Suppressor macrophage (primary cell): ENCODE data around the gene TXNDC11.
"Not testable (repeated sequence)": the region's sequence is repeated elsewhere in the genome, so short reads cannot be mapped to it uniquely, and the experiment has no call there.

Source experiments
- DNase-seq, 4 experiments: peaks; one replicate each; pipeline ENCODE4 v3.0.0-alpha.2; 2020 to 2022
- total RNA-seq, 17 experiments: gene quantifications; one replicate each; lab custom pipeline; 2026; ENCODE audit warnings: mixed read lengths in 6 of 17, inconsistent platforms in 3 of 17; lab: John Stamatoyannopoulos, UW

TXNDC11 gene
- 56.7 to 101 (median 85.8) reads per million in 17 experiments for total RNA-seq

DNA sequence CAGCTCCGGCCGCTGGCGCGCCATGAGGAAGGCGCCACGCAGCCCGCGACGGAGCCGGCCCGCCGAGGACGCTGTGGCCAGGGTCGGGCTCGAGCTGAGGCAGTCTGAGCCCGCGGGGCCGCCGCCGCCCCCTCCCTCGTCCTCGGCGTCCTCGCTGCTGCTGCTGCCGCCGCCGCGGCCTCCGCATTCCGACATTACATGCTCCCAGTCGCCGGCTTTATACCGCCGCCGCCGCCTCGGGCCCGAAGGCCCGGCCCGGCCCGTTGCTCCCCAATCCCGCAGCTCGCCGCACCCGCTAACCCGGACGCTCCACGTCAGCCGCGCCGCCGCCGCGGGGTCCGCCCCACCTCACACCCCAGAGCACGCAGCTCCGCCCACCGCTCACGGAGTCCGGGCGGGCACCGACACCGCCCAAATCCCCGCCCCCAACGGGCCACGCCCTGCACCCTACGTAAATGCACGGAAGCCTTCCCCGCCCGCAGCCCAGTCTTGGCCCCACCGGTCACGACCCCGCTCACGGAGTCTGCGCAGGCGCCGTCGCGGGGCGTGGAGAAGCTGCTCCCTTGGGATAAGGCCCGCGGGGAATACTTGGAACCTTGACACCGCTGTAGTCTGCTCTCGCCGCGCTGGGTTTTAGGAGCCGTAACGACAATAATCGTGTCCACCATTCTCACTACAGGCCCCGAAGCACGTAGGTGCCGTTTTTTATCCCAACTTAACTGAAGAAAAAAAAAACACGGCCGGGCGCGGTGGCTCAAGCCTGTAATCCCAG, at the start of gene TXNDC11:
Gene TXNDC11 (minus strand): TSS at position 322 of the 772 bp plus-strand sequence. CDS start 127 bp downstream, at position 195.
- DNase-seq = peak; percentile 99 to 100 (median 100)

DNA sequence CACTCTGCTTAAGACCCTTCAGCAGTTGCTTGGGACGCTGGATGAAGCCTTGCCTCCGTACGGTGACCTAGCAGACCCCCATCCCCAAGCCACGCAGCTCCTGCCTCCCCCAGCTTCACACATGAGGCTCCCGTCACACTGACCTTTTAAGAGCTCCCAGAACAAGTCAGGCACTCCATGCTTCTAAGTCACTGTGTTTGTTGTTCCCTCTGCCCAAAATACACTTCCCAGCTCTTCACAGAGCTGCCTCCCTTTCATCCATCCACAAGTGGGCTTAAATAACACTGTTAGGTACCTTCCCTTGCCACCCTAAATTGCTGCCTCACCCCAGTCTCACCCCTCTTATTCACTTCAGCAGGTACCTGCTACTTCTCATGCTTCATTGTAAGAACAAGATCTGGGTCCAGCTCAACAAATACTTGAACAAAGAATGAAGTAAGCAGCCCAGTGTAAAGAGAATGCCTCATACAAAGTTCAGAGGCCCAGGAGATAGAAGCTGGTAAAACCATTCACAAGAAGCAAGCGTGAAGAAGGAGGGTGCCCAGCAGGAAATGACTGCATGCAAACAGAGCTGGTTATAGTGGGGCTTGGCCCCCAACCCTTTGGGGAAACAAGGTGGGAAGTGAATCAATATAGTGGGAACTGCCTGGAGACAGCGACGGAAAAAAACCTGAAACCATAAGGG, 48.6 kb upstream of the TXNDC11 start:
- no peak for DNase-seq

- DNase-seq = peak in 1 of 4 experiments; percentile 42
Observed at GRCh38 chr16:11788914-11789313, 46.3 kb upstream of the TXNDC11 start.

GRCh38 chr16:11784980-11785599, 42.4 kb upstream of the TXNDC11 start:
- not testable (repeated sequence) for DNase-seq

GRCh38 chr16:11784381-11784780, 41.7 kb upstream of the TXNDC11 start:
- DNase-seq = not testable (repeated sequence)

DNA sequence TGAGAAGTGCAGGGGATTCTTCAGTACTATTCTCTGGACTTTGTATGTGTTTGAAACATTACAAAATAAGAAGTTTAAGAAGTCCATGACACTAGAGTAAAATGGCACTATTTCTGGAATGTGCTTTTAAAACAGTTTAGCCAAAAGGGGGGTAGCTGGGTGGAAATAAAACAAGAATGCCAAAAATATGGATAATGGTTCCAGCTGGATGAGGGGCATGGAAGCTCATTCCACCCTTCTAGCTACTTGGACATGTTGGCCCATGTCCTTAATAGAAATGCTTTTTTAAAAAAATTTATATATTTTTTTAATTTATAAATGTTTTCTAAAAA, 41.3 kb upstream of the TXNDC11 start:
- no peak for DNase-seq

DNA sequence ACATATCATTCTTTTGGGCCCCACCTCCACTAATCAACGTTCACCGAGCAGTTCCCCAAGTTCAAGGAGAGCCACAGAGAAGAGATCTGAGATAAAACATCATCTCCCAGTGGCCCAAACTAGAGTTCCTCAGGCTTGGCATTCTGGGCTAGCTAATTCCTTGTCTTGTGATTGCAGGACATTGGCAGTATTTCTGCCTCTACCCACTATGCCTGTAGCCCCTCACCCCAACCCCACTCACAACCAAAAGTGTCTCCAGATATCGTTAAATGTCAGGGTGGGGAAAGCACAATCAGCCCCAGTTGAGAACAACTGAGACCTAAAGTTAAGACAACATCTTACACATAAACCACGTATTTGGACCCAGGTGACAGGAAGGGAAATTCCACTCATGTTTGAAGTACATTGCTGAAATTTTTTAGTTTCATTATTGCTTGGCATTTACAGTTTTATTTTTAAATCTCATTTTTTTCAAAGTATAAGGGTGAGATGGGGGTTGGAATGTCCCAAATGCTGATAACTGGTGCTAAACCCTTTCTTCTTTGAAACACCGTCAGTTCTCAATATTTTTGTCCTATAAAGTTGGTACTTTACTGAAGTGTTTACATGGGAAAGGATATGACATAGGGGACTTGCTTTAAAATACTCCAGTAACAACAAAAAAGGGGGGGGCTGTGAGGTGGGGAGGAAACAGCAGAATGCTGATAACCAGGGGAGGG, 40.8 kb upstream of the TXNDC11 start:
- peak; percentile 11 to 42 (median 36) for DNase-seq

- DNase-seq = no peak
Observed at GRCh38 chr16:11781773-11782172, 39.1 kb upstream of the TXNDC11 start.

- no peak for DNase-seq
Observed at GRCh38 chr16:11780991-11781680, 38.5 kb upstream of the TXNDC11 start.

- no peak for DNase-seq
Observed at GRCh38 chr16:11779074-11779473, 36.4 kb upstream of the TXNDC11 start.

DNA sequence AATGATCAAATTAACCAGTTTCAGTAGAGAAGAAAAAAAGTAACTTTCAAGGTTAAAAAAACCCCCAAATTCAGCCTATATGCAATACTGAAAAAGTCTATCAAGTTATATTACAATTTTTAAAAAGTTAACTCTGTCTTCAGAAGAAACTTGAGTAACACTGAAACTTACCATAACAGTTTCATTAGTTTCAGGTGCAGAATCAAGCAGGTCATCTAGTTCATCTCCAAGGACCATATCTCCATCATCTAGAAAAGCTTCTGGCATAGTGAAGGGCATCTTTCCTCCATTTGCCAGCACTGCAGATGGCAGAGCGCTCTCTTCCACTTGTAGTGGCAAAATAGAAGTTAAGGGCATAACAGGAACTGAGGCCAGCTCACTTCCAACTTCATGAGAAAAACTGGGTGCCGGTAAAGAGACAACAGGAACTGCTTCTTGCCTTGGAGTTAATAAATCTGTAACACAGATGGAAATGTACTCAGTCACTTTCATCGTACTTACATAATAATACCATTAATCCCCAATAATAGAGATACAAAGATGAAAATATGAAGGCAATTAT, 31.5 kb upstream of the TXNDC11 start:
- no peak for DNase-seq

DNA sequence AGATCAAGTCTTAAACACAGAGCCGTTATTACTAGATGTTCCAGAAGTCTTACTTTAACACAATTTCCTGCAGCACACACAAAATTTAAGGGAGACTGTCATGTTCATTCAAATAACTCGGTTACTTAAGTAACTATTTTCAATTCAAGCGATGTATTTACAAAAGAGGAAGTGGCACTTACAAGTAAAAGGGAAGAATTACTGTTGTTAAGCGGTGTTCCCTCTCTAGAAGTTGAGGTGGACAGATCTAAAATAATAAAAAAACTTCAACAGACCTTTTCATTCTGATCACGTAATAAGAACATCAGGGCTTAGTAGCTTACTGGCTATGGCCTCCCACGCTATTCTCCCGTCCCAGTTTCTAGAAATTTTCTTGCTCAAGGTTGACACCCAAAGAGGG, 26.2 kb upstream of the TXNDC11 start:
- peak; percentile 11 to 74 (median 47) for DNase-seq

DNA sequence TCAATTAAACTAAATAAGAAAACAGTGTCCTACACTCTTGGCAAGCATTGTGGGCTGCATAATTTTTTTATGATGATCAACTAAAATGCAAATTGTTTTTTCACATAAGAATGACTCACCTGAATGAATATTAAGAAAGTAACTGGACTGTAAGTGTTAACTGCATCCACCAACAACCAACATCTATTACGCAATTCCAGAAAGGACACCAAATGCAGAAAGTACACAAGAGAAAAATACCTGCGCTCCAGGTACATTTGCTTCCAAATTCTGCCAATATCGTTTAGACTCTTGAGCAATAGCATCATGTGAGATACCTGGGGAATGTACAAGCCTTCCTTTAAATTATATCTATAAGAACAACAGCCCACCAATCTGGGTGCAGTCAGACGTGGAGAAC, 19.8 kb upstream of the TXNDC11 start:
- DNase-seq = no peak

GRCh38 chr16:11759997-11760396, 17.3 kb upstream of the TXNDC11 start:
- peak in 1 of 4 experiments; percentile 17 for DNase-seq

GRCh38 chr16:11759163-11759834, 16.6 kb upstream of the TXNDC11 start:
- DNase-seq = no peak

GRCh38 chr16:11757671-11758545, 15.3 kb upstream of the TXNDC11 start:
- no peak for DNase-seq

- no peak for DNase-seq
Observed at GRCh38 chr16:11756248-11756647, 13.6 kb upstream of the TXNDC11 start.

DNA sequence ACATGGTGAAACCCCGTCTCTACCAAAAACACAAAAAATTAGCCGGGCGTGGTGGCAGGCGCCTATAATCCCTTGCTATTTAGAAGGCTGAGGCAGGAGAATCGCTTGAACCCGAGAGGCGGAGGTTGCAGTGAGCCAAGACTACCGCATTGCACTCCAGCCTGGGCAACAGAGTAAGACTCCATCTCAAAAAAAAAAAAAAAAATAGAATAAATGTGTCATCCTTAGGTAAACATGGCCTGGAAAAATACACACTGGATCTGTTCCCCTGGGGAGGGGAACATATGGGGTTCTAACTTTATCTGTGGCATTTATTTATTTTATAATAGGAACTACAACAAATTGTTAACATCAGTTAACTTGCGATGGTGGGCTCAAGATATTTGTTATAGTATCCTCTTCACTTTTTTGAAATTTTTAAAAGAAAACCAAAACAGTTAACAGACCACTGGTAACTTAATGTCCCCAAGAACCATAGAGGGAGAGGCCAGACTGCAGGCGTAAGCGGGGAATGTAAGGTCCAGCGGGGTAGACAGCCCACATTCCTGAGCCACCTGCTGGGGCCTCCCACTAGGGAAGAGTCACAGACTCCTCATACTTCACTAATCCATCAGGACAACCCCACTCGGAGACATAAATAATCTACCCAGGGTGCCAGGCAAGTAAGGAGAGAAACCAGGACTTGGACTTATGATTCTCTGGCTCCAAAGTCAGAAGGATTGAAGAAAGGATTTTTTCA, 12.5 kb upstream of the TXNDC11 start:
- no peak for DNase-seq

DNA sequence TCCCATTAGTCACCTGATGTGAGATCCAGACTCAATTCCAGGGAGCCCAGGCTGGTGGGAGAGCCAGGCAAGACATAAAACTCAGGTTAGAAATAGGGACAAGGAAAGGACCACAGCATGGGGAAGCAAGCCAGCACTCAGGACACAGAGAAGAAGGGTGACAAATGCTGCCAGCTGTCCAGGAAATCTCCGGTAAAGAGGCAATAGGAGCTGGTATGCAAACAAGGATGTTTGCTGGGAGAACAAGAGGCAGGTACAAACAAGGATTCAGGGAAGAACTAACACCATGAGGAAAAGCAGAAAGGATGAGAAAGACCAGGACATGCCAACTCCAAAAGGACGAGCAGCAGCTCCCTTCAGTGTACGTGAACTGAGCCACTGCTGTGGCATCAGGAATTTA, 10.2 kb upstream of the TXNDC11 start:
- DNase-seq = no peak

- no peak for DNase-seq
Observed at GRCh38 chr16:11750056-11750455, 7.4 kb upstream of the TXNDC11 start.
